Glomerular visceral epithelial cell (primary cell): ENCODE measurements around the gene FAM107A.

Experiments used
- DNase-seq: peaks from one replicate; pipeline ENCODE4 v3.0.0-alpha.2; 2016; ENCODE audit errors: extremely low spot score

FAM107A gene

DNA sequence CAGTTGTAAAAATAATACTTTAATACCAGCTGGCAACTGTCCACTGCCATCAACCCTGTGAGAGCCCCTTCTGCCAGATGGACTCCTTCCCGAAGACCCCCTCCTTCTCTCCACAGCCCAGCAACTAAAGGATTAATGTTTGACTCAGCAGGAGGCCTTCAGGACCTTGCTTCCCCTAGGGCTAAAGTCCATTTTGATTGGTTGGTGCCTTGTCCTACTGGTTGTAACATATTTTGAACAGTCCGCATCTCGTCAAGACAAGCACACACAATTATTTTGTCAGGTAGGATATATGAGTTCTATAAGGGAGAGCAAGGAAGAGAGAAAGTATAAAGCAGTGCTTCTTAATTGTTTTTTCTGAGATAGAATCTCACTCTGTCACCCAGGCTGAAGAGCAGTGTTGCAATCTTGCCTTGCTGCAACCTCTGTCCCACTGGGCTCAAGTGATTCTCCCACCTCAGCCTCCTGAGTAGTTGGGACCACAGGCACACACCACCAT, 58.9 kb downstream of the FAM107A start:
- DNase-seq, result no peak

DNA sequence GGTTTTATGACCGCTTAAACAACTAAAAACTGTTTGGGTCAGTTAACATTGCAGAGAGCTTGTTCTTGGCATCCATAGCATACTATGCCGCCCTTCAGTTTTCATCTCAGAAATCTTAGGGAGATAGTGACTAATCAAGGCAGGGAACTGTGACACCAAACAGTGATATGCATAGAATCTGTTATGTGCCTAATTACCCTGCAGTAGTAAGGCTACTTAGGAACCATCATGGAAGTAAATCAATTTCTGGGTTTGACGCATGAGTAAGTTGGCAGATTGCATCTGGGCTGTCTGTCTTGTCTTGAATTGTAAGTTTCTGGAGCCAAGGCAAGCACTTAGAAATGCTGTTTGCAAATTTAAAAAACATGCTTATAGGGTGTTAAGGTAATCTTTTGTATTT, 62.8 kb downstream of the FAM107A start:
- no peak for DNase-seq
